GM12878 (cell line): ENCODE results near the gene TRAPPC3. TPM values are rescaled to one million over a fixed set of nuclear protein-coding genes. Genes with fewer than 3 reads are reported as not detected.

Experiments
- ATAC-seq: fragments of 200-7000 bp; cut with Tn5 transposase; 3 replicates; pipeline ENCODE4 v1.9.1; 2020; ENCODE audit warnings: mild to moderate bottlenecking, moderate library complexity
- BruUV-seq: library from RNA; stranded (reverse); fragments of 400-500 nt; replicated peaks from 2 replicates; lab custom pipeline; 2021; lab: Mats Ljungman, UMichigan
- CTCF ChIA-PET: fragments of 300-600 bp; sonication (Branson Sonifier 250); formaldehyde crosslinking; extraction: SDS; loops from one replicate; lab custom pipeline; 2021; ENCODE audit warnings: inconsistent platforms; lab: Yijun Ruan, JAX
- POLR2A ChIA-PET: fragments of 350-600 bp; formaldehyde crosslinking; extraction: SDS; loops from one replicate; lab custom pipeline; 2021; ENCODE audit warnings: inconsistent platforms; lab: Charles Lee
- RAD21 ChIA-PET: fragments of 300-600 bp; sonication (Branson Sonifier 250); formaldehyde crosslinking; loops from one replicate; lab custom pipeline; 2023; ENCODE audit warnings: antibody characterized with exemption; ENCODE audit not compliant: unreplicated experiment; lab: Charles Lee
- SMC1A ChIA-PET: fragments of 300-600 bp; sonication (Branson Sonifier 250); formaldehyde crosslinking; loops from one replicate; lab custom pipeline; 2023; ENCODE audit not compliant: unreplicated experiment, uncharacterized antibody; lab: Charles Lee
- DNase-seq: peaks from one replicate; pipeline ENCODE4 v3.0.0-alpha.2; 2011; ENCODE audit warnings: low read depth, low spot score
- FAIRE-seq: peaks from 3 replicates; lab custom pipeline; 2011; peaks lifted over from hg19 to GRCh38; lab: Jason Lieb, UNC
- H2AFZ ChIP-seq: 2 replicates; pipeline ENCODE4 v1.6.0; 2011; ENCODE audit warnings: low read depth, low read length, control low read depth; ENCODE audit not compliant: control insufficient read depth
- H3K27ac ChIP-seq: 2 replicates; pipeline ENCODE4 v1.5.1; 2011; ENCODE audit warnings: control low read depth; ENCODE audit not compliant: control insufficient read depth, insufficient read depth
- H3K27me3 ChIP-seq, 2 experiments: replicated peaks in 1 of 2; 2 replicates each; pipeline versions ENCODE4 v1.6.0 to v1.6.1; 2011; ENCODE audit warnings: low read length in 1 of 2; ENCODE audit not compliant: control insufficient read depth in 2 of 2, insufficient read depth in 2 of 2
- H3K36me3 ChIP-seq, 2 experiments: 2 replicates each; pipeline ENCODE4 v1.5.1; 2011; ENCODE audit warnings: low read length in 1 of 2; ENCODE audit not compliant: control insufficient read depth in 2 of 2, insufficient read depth in 2 of 2
- H3K4me1 ChIP-seq: 2 replicates; pipeline ENCODE4 v1.6.1; 2011; ENCODE audit warnings: mild to moderate bottlenecking, low read length, moderate library complexity, mixed read lengths; ENCODE audit not compliant: control insufficient read depth, insufficient read depth
- H3K4me2 ChIP-seq: 2 replicates; pipeline ENCODE4 v1.6.0; 2011; ENCODE audit warnings: control low read depth; ENCODE audit not compliant: control insufficient read depth, insufficient read depth
- H3K4me3 ChIP-seq: fragments of 200-600 bp; sonication (generic); 2 replicates; pipeline ENCODE4 v1.5.1; 2016
- H3K79me2 ChIP-seq: 2 replicates; pipeline ENCODE4 v1.6.0; 2011; ENCODE audit warnings: low read length; ENCODE audit not compliant: control insufficient read depth, insufficient read depth
- H3K9ac ChIP-seq: 2 replicates; pipeline ENCODE4 v1.8.0; 2011; ENCODE audit warnings: low read length, control low read depth, mixed read lengths; ENCODE audit not compliant: control insufficient read depth, insufficient read depth
- H3K9me3 ChIP-seq: replicated peaks from 3 replicates; pipeline ENCODE4 v1.5.1; 2011; ENCODE audit warnings: mild to moderate bottlenecking, low read length; ENCODE audit not compliant: control insufficient read depth, insufficient read depth
- H4K20me1 ChIP-seq: 2 replicates; pipeline ENCODE4 v1.6.0; 2011; ENCODE audit not compliant: control insufficient read depth, insufficient read depth
- BRCA1 ChIP-seq: IDR thresholded peaks from 2 replicates; pipeline ENCODE4 v1.6.1; 2011; ENCODE audit warnings: low read depth, low read length, improper control_type of control experiment
- CHD1 ChIP-seq: IDR thresholded peaks from 2 replicates; pipeline ENCODE4 v1.6.1; 2012; ENCODE audit warnings: low read depth, low read length, improper control_type of control experiment
- SMC3 ChIP-seq: IDR thresholded peaks from 2 replicates; pipeline ENCODE4 v1.6.1; 2011; ENCODE audit warnings: low read length, improper control_type of control experiment, borderline replicate concordance
- SRF ChIP-seq, 2 experiments: IDR thresholded peaks; 2 replicates each; pipeline ENCODE4 v1.6.1; 2011; ENCODE audit warnings: low read depth in 2 of 2, low read length in 2 of 2, mild to moderate bottlenecking in 1 of 2, moderate library complexity in 1 of 2
- SUZ12 ChIP-seq: fragments of 200-600 bp; sonication (generic); IDR thresholded peaks from one replicate; pipeline ENCODE4 v1.6.1; 2018; ENCODE audit warnings: antibody characterized with exemption, mild to moderate bottlenecking; ENCODE audit not compliant: unreplicated experiment
- WGBS: methylation state at CpG from one replicate; pipeline ENCODE4 v1.1.6; 2016; ENCODE audit warnings: low lambda C conversion rate; ENCODE audit not compliant: insufficient replicate concordance, insufficient coverage; ENCODE audit errors: missing lambda C conversion rate; 5-methylcytosine and 5-hydroxymethylcytosine counted together
- in situ Hi-C: fragments of 300-500 bp; cut with MboI; formaldehyde crosslinking; loops from 9 replicates; pipeline ENCODE4 v1.14.3; 2018; ENCODE audit warnings: mixed read lengths
- intact Hi-C: fragments of 100-400 bp; cut with micrococcal nuclease; formaldehyde crosslinking; loops from one replicate; pipeline ENCODE4 v1.14.2; 2022; ENCODE audit not compliant: unreplicated experiment
- polyA plus RNA-seq, 11 experiments: library from polyadenylated mRNA; depleted of rRNA in 4 of 11; unstranded in 6 of 11; stranded (reverse) in 5 of 11; fragments of >200 nt; fragmentation: Nextera tagmentation in 4 of 11; fragmentation: Illumina TruSeq in 1 of 11; extraction: Ambion mirVana in 4 of 11; extraction: Trizol in 1 of 11; gene quantifications; 1 replicate in 1 of 11; 2 replicates in 10 of 11; pipeline versions ENCODE4 v1.2.1 to v1.2.3, GENCODE V29; 2011 to 2016; ENCODE audit warnings: inconsistent platforms in 2 of 11, missing spikeins in 2 of 11, low read depth in 1 of 11
- total RNA-seq, 4 experiments: library from RNA; depleted of rRNA in 3 of 4; stranded (reverse); fragments of >200 nt in 3 of 4; fragmentation: Illumina TruSeq in 1 of 4; extraction: Trizol in 1 of 4; gene quantifications; 2 replicates each; pipeline versions ENCODE4 v1.2.1 to v1.2.3, GENCODE V29; 2013 to 2021
- TF ChIP-seq, protein P1 (sequence below): fragments of 450-650 bp; conservative IDR thresholded peaks from 2 replicates; pipeline ENCODE4 v1.6.1; 2017; ENCODE audit warnings: mild to moderate bottlenecking, moderate library complexity
- TF ChIP-seq, protein P2 (sequence below): IDR thresholded peaks from 2 replicates; pipeline ENCODE4 v1.6.1; 2011; ENCODE audit warnings: mild to moderate bottlenecking, low read depth, low read length, moderate library complexity; ENCODE audit not compliant: insufficient replicate concordance
- TF ChIP-seq, protein P3 (sequence below): IDR thresholded peaks from 2 replicates; pipeline ENCODE4 v1.6.1; 2012; ENCODE audit warnings: mild to moderate bottlenecking, low read depth, low read length

TRAPPC3 gene
- total and polyA plus RNA-seq, 10 of the 15 experiments (the other 5 are each of a cell fraction or from before 2014, with no cell fraction given) = 14.7 to 122 (median 70.5) TPM

DNA sequence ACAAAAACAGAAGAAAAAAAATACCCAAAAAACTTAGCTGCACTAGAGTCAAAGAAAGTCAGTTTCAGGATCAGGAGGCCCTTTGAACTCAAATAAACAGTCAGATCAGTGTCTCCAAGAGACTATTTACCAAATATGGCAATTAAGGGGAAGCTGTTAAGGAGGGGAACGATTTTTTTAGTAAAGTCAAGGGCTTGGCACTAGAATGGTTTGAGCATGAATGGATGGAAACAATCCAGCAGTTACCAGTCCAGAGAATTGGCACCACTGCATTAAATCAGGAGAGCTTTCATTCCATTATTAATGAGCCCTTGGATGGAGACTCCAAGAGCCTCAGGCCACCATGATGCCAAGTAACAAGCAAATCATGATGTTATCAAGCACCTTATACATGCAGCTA lies 7.2 kb downstream of the TRAPPC3 start:
- H3K4me2 ChIP-seq = 0 out of 2 replicates have a peak overlapping the region, but pooled peaks have one; percentile 26
- RAD21 ChIA-PET = no interaction called here
- FAIRE-seq = no peak
- H3K36me3 ChIP-seq = peaks cover under 1 to 8% of the 10 kb centered on the region in 2 experiments; a peak in 1 of 4 replicates
- CTCF ChIA-PET = interaction anchor here (1.0 to 3.0 kb wide), 3 partner anchors 46 to 143 kb away, joined by 3 to 19 read pairs (median 3); no protein-coding TSS in a partner anchor
- H3K27me3 ChIP-seq = no peaks in the 10 kb centered on the region
- H2AFZ ChIP-seq = no peak overlapping the region
- no peak overlapping the region for H3K9ac ChIP-seq
- H3K4me1 ChIP-seq = peaks cover 18% of the 10 kb centered on the region
- no peaks in the 10 kb centered on the region for H4K20me1 ChIP-seq
- intact Hi-C loops (no loop called here), in situ Hi-C loops (loop anchor here (5.0 kb wide), 1 partner anchor 50 kb away; no protein-coding TSS in a partner anchor)
- no peak overlapping the region for H3K4me3 ChIP-seq
- H3K79me2 ChIP-seq = peaks cover 21% of the 10 kb centered on the region
- POLR2A ChIA-PET = interaction anchor here (0.7 to 1.3 kb wide), 2 partner anchors 8 to 187 kb away, joined by 4 read pairs; no protein-coding TSS in a partner anchor
- 42% methylated on average over 1 of the region's 1 CpG for WGBS
- DNase-seq = no peak
- no peaks in the 10 kb centered on the region for H3K9me3 ChIP-seq
- BruUV-seq = no TSS peak
- H3K27ac ChIP-seq = no peak overlapping the region; the same call in 1 of the 2 replicates
- no peak for ATAC-seq
- TF ChIP-seq SRF (IDR thresholded peaks at IDR 0.05; ENCODE audit: low read depth in 2 of 2, low read length in 2 of 2) (peak in 1 of 2 experiments; percentile 80; a peak in 2 of 4 replicates), SMC3 (no peak)
- SMC1A ChIA-PET = interaction anchor here (0.9 to 1.2 kb wide), 5 partner anchors 9 to 144 kb away, joined by 3 to 4 read pairs (median 3); no protein-coding TSS in a partner anchor

DNA sequence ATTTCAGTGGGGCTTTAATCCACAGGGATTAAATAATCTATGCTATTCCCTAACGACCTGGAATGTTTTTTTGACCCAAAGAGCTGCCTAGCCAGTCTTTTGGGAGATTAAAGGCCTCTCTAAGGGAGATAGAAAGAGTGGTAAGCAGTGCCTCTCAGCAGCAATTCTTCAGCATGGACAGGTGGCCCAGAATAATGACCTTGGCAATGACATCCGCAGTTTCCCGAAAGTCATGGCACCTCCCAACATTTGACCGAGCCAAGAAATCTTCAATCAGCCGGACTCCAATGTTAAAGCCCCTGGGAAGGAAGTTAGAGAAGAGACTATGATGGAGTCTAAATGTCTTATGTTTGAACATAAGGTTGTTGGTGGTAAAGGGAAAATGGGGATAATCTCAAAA lies 9.8 kb downstream of the TRAPPC3 start:
- H3K36me3 ChIP-seq = peaks cover 2 to 8% of the 10 kb centered on the region in 2 experiments; a peak in 2 of 4 replicates
- TF ChIP-seq, protein P1, sequence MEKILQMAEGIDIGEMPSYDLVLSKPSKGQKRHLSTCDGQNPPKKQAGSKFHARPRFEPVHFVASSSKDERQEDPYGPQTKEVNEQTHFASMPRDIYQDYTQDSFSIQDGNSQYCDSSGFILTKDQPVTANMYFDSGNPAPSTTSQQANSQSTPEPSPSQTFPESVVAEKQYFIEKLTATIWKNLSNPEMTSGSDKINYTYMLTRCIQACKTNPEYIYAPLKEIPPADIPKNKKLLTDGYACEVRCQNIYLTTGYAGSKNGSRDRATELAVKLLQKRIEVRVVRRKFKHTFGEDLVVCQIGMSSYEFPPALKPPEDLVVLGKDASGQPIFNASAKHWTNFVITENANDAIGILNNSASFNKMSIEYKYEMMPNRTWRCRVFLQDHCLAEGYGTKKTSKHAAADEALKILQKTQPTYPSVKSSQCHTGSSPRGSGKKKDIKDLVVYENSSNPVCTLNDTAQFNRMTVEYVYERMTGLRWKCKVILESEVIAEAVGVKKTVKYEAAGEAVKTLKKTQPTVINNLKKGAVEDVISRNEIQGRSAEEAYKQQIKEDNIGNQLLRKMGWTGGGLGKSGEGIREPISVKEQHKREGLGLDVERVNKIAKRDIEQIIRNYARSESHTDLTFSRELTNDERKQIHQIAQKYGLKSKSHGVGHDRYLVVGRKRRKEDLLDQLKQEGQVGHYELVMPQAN = no peak
- TF ChIP-seq, protein P2, sequence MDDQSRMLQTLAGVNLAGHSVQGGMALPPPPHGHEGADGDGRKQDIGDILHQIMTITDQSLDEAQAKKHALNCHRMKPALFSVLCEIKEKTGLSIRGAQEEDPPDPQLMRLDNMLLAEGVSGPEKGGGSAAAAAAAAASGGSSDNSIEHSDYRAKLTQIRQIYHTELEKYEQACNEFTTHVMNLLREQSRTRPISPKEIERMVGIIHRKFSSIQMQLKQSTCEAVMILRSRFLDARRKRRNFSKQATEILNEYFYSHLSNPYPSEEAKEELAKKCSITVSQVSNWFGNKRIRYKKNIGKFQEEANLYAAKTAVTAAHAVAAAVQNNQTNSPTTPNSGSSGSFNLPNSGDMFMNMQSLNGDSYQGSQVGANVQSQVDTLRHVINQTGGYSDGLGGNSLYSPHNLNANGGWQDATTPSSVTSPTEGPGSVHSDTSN = no peak
- TF ChIP-seq SUZ12 (no peak), BRCA1 (no peak), CHD1 (no peak)
- TF ChIP-seq, protein P3, sequence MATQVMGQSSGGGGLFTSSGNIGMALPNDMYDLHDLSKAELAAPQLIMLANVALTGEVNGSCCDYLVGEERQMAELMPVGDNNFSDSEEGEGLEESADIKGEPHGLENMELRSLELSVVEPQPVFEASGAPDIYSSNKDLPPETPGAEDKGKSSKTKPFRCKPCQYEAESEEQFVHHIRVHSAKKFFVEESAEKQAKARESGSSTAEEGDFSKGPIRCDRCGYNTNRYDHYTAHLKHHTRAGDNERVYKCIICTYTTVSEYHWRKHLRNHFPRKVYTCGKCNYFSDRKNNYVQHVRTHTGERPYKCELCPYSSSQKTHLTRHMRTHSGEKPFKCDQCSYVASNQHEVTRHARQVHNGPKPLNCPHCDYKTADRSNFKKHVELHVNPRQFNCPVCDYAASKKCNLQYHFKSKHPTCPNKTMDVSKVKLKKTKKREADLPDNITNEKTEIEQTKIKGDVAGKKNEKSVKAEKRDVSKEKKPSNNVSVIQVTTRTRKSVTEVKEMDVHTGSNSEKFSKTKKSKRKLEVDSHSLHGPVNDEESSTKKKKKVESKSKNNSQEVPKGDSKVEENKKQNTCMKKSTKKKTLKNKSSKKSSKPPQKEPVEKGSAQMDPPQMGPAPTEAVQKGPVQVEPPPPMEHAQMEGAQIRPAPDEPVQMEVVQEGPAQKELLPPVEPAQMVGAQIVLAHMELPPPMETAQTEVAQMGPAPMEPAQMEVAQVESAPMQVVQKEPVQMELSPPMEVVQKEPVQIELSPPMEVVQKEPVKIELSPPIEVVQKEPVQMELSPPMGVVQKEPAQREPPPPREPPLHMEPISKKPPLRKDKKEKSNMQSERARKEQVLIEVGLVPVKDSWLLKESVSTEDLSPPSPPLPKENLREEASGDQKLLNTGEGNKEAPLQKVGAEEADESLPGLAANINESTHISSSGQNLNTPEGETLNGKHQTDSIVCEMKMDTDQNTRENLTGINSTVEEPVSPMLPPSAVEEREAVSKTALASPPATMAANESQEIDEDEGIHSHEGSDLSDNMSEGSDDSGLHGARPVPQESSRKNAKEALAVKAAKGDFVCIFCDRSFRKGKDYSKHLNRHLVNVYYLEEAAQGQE = no peak

More for the DNA sequence above, 9.8 kb downstream of the TRAPPC3 start:
- in situ Hi-C loops (no loop called here), intact Hi-C loops (no loop called here)
- Histone ChIP-seq H3K27me3 (no peaks in the 10 kb centered on the region), H2AFZ (no peak overlapping the region), H3K4me1 (peaks cover 15% of the 10 kb centered on the region), H3K27ac (no peak overlapping the region), H3K9me3 (no peaks in the 10 kb centered on the region), H4K20me1 (no peaks in the 10 kb centered on the region), H3K4me3 (no peak overlapping the region), H3K79me2 (peaks cover 17% of the 10 kb centered on the region), H3K4me2 (no peak overlapping the region), H3K9ac (no peak overlapping the region)
- CTCF ChIA-PET = interaction anchor here (1.1 kb wide), 1 partner anchor 203 kb away, joined by 3 read pairs; no protein-coding TSS in a partner anchor
- SMC1A ChIA-PET = interaction anchor here (0.9 kb wide), 1 partner anchor 49 kb away, joined by 4 read pairs; no protein-coding TSS in a partner anchor
- 91% methylated on average over 5 of the region's 5 CpGs for WGBS
- no peak for FAIRE-seq
- POLR2A ChIA-PET = interaction anchor here (0.5 kb wide), 1 partner anchor 249 kb away, joined by 3 read pairs; no protein-coding TSS in a partner anchor
- no peak for ATAC-seq
- no TSS peak for BruUV-seq
- RAD21 ChIA-PET = interaction anchor here (1.1 kb wide), 1 partner anchor 10 kb away, joined by 4 read pairs; the partner anchor contains the start of gene TRAPPC3
- no peak for DNase-seq
